Naive B cell (primary cell): ENCODE results near the gene PTGES2. TPM values are rescaled to one million over a fixed set of nuclear protein-coding genes. Genes with fewer than 3 reads are reported as not detected.
A peak's percentile ranks its signal among the peaks of the same experiment; 100 is the strongest.

ENCODE experiments used
- ATAC-seq, 2 donors: fragments of 150-1000 bp; cut with Tn5 transposase; 2 replicates each; pipeline ENCODE4 v1.10.0; 2021; ENCODE audit warnings: low read depth in 2 of 2, mild to moderate bottlenecking in 2 of 2, moderate library complexity in 2 of 2
- DNase-seq: peaks from one replicate; pipeline ENCODE4 v3.0.0; 2022
- H3K27ac Mint-ChIP-seq, 6 donors: one replicate each; pipeline ENCODE4 v1.8.0; 2020 to 2022; ENCODE audit warnings: mild to moderate bottlenecking in 6 of 6, mixed read lengths in 6 of 6, moderate library complexity in 5 of 6, inconsistent platforms in 2 of 6
- H3K27me3 Mint-ChIP-seq, 3 donors: one replicate each; pipeline ENCODE4 v1.8.0; 2021 to 2022; ENCODE audit warnings: mixed read lengths in 3 of 3, mild to moderate bottlenecking in 1 of 3
- H3K36me3 Mint-ChIP-seq, 2 donors: one replicate each; pipeline ENCODE4 v1.8.0; 2020 to 2022; ENCODE audit warnings: mixed read lengths in 2 of 2, inconsistent platforms in 1 of 2, mild to moderate bottlenecking in 1 of 2
- H3K4me1 Mint-ChIP-seq, 3 donors: one replicate each; pipeline ENCODE4 v1.8.0; 2020 to 2022; ENCODE audit warnings: mixed read lengths in 3 of 3, inconsistent platforms in 1 of 3, mild to moderate bottlenecking in 1 of 3, moderate library complexity in 1 of 3
- H3K4me3 Mint-ChIP-seq, 8 donors: one replicate each; pipeline ENCODE4 v1.8.0; 2020 to 2022; ENCODE audit warnings: mild to moderate bottlenecking in 8 of 8, mixed read lengths in 8 of 8, moderate library complexity in 8 of 8, inconsistent platforms in 2 of 8
- H3K9me3 Mint-ChIP-seq, 7 donors: one replicate each; pipeline ENCODE4 v1.8.0; 2020 to 2022; ENCODE audit warnings: mixed read lengths in 7 of 7, mild to moderate bottlenecking in 5 of 7, inconsistent platforms in 2 of 7, moderate library complexity in 1 of 7
- polyA plus RNA-seq, 6 donors: library from polyadenylated mRNA; unstranded; fragments of 300-500 nt; fragmentation: Illumina TruSeq; gene quantifications; one replicate each; pipeline ENCODE4 v1.2.3, GENCODE V29; 2021; ENCODE audit warnings: low read depth in 6 of 6

Gene PTGES2
- polyA plus RNA-seq, result 10 to 100 TPM; 31.1 to 63.8 (median 40.8) TPM

DNA sequence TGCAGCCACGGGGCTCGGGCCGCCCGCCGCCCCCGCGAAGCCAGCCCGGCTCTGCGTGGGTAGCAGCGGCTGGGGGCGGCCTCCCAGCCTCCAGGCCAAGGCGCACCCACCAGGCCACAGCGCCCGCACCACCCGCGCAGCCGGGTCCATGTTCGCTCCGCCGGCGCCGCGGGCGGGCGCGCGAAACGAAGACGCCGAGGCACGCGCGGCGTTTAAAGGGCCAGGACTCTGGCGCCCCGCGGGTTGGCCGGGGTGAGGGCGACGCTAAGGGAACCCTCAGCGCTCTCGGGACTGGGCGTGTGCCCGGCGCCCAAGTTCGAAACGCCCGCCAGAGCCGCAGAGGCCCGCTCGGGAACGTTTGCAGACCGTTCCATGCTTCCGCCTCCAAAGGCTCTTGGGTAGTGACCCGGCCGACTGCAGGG lies at the start of gene PTGES2:
Gene PTGES2 (minus strand): TSS at position 162 of the 422 bp plus-strand sequence. CDS start 12 bp downstream, at position 150.
- peaks cover 0 to 4% (median 2%) of the 10 kb centered on the region in 3 donors for H3K27me3 Mint-ChIP-seq
- H3K4me3 Mint-ChIP-seq, result peak within 1 kb of the TSS; percentile 93 to 100 (median 98)
- H3K9me3 Mint-ChIP-seq, result no peaks in the 10 kb centered on the region
- no peaks in the 10 kb centered on the region for H3K36me3 Mint-ChIP-seq
- peak within 1 kb of the TSS; percentile 98 to 100 (median 100) for H3K27ac Mint-ChIP-seq
- ATAC-seq (peak; percentile 73), DNase-seq (peak; percentile 87)
- H3K4me1 Mint-ChIP-seq, result peaks cover 26 to 35% (median 27%) of the 10 kb centered on the region in 3 donors

DNA sequence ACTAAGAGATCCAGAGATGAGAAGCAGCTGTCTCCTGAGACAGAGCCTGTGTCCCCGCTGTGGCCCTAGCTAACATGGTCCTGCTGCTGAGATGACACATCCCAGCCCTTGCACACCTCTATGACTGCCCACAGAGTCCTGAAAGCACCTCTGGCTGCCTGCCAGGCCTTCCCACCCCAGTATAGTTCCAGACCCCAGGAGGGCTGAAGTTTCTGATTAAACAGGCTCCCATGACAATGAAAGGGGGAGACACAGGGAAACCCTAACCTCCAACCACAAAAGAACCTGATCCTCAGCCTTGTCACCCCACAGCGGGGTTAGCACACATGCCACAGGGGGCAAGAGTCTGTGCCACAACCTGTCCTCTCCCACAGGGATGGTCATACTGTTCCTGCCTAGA lies 48.2 kb upstream of the PTGES2 start:
- DNase-seq, result no peak
- Mint-ChIP-seq H3K9me3 (peaks cover 0 to 2% (median 0%) of the 10 kb centered on the region in 7 donors), H3K27me3 (no peaks in the 10 kb centered on the region), H3K27ac (peak overlapping the region in 1 of 6 donors; percentile 26), H3K4me3 (no peak overlapping the region), H3K36me3 (no peaks in the 10 kb centered on the region), H3K4me1 (no peaks in the 10 kb centered on the region)
- no peak for ATAC-seq

DNA sequence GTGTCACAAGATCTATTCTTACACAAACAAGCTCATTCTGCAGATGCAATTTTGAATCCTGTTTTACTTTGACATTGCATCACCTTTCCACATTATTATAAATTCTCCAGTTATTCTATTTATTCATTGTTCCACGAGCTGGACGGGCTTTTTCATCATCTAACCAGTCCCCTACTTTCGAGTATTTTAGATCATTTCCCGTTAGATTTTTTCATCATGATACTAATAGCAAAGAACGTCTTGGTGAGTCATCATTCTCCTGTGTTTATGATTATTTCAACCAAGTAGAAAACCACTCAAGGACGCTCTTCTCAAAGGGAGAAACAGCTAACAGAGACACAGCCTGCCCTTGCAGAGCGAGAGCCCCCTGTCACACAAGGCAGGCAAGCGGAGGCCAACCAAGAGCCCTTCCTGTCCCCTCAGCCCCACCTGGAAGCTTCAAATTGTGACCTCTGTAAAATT lies 47.6 kb upstream of the PTGES2 start:
- H3K4me1 Mint-ChIP-seq, result no peaks in the 10 kb centered on the region
- H3K27ac Mint-ChIP-seq, result peak overlapping the region in 1 of 6 donors; percentile 39
- DNase-seq, result no peak
- H3K4me3 Mint-ChIP-seq, result peak overlapping the region in 1 of 8 donors; percentile 52
- no peaks in the 10 kb centered on the region for H3K36me3 Mint-ChIP-seq
- peaks cover 0 to 2% (median 0%) of the 10 kb centered on the region in 7 donors for H3K9me3 Mint-ChIP-seq
- H3K27me3 Mint-ChIP-seq, result no peaks in the 10 kb centered on the region
- no peak for ATAC-seq

DNA sequence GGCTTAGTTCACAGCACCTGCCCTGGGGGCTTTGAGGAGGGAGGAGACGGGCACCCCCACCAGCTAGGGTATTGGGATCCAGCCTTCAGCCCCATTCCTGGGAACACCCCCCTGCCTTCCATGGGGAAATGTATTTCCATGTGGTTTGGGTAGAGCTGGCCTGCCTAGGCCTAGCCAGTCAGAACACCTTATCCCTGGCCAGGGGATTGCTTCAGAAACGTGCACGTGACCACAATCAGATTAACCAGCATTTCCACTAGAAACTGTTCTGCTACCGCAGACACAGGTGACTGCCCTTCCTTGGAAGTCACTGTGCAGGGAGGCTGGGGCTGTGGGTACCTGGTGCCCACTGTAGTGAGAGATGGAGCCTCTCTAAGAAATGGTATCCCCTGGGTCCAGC lies 46.5 kb upstream of the PTGES2 start:
- Mint-ChIP-seq H3K9me3 (no peaks in the 10 kb centered on the region), H3K27me3 (no peaks in the 10 kb centered on the region), H3K4me1 (peaks cover 0 to 2% (median 0%) of the 10 kb centered on the region in 3 donors), H3K27ac (peak overlapping the region in 1 of 6 donors; percentile 51), H3K36me3 (peaks cover 0 to 8% of the 10 kb centered on the region in 2 donors), H3K4me3 (no peak overlapping the region)
- no peak for DNase-seq
- ATAC-seq, result no peak

DNA sequence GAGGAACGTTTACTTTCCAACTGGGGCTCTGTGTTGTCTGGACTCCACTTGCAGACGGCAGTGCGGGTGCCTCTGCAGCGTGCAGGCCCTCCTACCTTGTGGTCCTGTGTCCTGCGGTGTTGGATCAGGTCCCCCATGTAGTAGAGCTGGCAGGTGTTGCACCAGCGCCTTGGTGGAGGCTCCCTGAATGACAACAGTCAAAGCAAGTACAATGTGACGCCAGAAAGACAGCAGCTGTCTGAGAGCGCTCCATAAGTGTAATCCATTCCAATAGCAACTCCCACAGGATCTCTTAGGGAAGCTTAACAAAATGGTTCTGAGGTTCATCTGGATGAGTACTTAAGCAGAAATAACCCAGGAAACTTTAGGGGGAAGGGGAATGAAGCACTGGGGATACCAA lies 42.4 kb upstream of the PTGES2 start:
- no peak overlapping the region for H3K4me3 Mint-ChIP-seq
- peaks cover 5 to 28% of the 10 kb centered on the region in 2 donors for H3K36me3 Mint-ChIP-seq
- ATAC-seq (no peak), DNase-seq (no peak)
- no peaks in the 10 kb centered on the region for H3K27me3 Mint-ChIP-seq
- H3K27ac Mint-ChIP-seq, result peak overlapping the region in 1 of 6 donors; percentile 45
- peaks cover 0 to 8% (median 4%) of the 10 kb centered on the region in 3 donors for H3K4me1 Mint-ChIP-seq
- H3K9me3 Mint-ChIP-seq, result no peaks in the 10 kb centered on the region

DNA sequence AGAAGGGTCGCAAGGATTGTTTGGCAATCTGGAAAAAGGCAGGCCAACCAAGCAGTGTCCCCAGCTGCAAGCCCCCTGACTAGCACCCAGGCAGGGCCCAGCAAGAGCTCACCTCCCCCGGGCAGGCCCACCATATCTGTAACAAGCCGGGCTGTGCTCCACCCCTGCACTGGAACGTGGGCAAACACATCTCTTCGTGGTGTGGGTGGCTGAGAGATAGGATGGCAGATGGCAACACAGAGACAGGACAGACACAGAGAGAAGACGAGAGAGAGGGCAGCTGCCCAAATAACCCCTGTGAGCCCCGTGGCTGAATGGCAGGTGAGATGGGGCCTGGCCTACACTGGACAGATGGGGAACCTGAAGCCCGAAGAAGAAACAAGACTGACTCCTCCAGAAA lies 42.0 kb upstream of the PTGES2 start:
- Mint-ChIP-seq H3K36me3 (peaks cover 5 to 28% of the 10 kb centered on the region in 2 donors), H3K27ac (peak overlapping the region in 1 of 6 donors; percentile 72), H3K27me3 (no peaks in the 10 kb centered on the region), H3K9me3 (no peaks in the 10 kb centered on the region), H3K4me1 (peaks cover 0 to 8% (median 4%) of the 10 kb centered on the region in 3 donors), H3K4me3 (no peak overlapping the region)
- DNase-seq, result no peak
- ATAC-seq, result no peak

DNA sequence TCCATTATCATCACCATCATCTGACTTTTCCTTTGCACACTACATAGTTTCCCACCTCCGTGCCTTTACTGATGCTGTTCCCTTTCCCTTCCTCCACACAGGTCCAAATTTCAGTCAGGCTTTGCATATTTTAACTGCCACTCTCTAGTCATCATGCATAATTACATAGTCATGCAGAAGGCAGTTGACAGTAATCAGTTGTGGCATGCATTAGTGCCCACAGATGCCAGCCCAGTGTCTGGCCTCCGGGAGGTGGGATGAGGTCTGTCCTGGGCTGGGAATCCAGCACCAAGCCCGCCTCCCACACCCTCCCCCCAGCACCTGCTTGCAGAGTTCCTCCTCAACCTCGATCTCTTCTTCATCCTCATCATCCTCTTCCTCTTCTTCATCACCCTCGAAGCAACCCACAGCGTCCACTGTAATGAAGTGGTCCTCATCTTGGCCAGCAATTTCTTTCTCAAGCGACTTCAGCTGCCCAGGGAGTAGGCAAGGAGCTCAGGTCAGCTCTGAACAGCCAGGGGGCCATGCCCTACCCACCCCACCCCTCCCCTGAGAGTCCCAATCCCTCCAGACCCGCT lies 41.3 kb upstream of the PTGES2 start:
- Mint-ChIP-seq H3K27ac (peak overlapping the region in 1 of 6 donors; percentile 20), H3K36me3 (peaks cover 5 to 28% of the 10 kb centered on the region in 2 donors), H3K4me3 (no peak overlapping the region), H3K27me3 (no peaks in the 10 kb centered on the region), H3K4me1 (peaks cover 0 to 8% (median 4%) of the 10 kb centered on the region in 3 donors), H3K9me3 (no peaks in the 10 kb centered on the region)
- ATAC-seq (no peak), DNase-seq (no peak)

DNA sequence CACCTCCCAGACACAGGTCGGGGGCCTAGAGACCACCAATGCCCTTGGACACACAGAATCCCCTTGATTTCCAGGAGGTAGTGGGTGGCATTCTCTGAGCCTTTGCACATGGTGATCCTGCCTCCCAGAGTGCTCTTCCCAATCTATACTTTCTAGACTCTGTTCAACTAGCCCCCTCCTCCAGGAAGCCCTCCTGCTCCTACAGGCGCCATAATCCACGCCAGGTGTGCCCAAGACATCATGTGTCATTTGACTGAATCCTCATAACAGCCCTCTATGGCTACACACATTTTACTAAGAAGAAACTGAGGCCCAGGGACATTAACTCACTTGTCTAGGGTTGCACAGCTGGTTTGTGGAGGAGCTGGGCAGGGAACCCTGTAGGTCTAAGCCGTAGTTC lies 39.7 kb upstream of the PTGES2 start:
- H3K27me3 Mint-ChIP-seq, result no peaks in the 10 kb centered on the region
- no peak overlapping the region for H3K4me3 Mint-ChIP-seq
- H3K4me1 Mint-ChIP-seq, result peaks cover 7 to 14% (median 11%) of the 10 kb centered on the region in 3 donors
- H3K27ac Mint-ChIP-seq, result no peak overlapping the region
- ATAC-seq (no peak), DNase-seq (no peak)
- no peaks in the 10 kb centered on the region for H3K9me3 Mint-ChIP-seq
- peaks cover 5 to 28% of the 10 kb centered on the region in 2 donors for H3K36me3 Mint-ChIP-seq

DNA sequence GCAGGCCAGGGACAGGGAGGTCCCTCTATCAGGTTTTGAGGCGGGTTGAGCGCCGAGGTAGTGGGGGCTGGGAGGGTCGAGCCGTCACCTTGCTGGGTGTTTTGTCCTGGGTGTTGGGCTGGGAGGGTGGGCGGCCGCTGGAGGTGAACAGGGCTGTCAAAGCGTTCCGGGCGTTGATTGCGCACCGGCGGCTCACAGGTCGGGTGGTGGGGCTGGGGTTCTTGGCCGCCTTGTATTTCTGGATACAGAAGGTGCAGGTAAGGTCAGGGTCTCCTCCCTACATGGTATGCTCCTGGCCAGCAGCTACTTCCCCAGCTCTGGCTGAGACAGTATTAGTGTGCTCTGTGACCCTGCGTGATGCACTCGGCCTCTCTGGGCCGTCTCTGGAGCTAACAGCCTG lies 38.6 kb upstream of the PTGES2 start:
- no peaks in the 10 kb centered on the region for H3K27me3 Mint-ChIP-seq
- peaks cover 5 to 28% of the 10 kb centered on the region in 2 donors for H3K36me3 Mint-ChIP-seq
- peaks cover 10 to 19% (median 12%) of the 10 kb centered on the region in 3 donors for H3K4me1 Mint-ChIP-seq
- ATAC-seq (no peak), DNase-seq (no peak)
- no peak overlapping the region for H3K4me3 Mint-ChIP-seq
- no peak overlapping the region for H3K27ac Mint-ChIP-seq
- H3K9me3 Mint-ChIP-seq, result no peaks in the 10 kb centered on the region

DNA sequence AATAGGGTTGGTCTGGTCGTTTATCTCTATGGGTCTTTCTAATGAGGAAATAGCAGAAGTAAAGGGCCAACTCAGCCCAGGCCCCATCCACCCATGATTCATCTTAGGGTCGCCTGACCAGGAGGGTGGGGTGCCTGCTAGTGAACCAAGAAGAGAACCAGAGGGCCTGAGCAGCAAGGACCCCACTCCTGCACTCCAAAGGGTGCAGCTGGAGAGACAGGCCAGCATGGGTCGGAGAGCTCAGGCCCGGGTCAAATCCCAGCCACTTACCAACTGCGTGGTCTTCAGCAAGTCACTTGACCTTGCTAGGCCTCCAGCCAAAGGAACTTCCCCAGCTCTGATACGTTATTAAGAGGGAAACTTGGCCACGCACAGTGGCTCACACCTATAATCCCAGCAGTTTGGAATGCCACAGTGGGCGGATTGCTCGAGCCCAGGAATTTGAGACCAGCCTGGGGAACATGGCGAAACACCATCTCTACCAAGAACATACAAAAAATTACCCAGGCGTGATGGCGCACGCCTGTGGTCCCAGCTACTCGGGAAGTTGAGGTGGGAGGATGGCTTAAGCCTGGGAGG lies 36.9 kb upstream of the PTGES2 start:
- H3K36me3 Mint-ChIP-seq, result peaks cover 5 to 24% of the 10 kb centered on the region in 2 donors
- H3K4me3 Mint-ChIP-seq, result no peak overlapping the region
- peaks cover 12 to 25% (median 16%) of the 10 kb centered on the region in 3 donors for H3K4me1 Mint-ChIP-seq
- H3K27ac Mint-ChIP-seq, result peak overlapping the region in 2 of 6 donors; percentile 27 to 29
- H3K9me3 Mint-ChIP-seq, result no peaks in the 10 kb centered on the region
- no peaks in the 10 kb centered on the region for H3K27me3 Mint-ChIP-seq
- ATAC-seq, result no peak
- DNase-seq, result no peak

DNA sequence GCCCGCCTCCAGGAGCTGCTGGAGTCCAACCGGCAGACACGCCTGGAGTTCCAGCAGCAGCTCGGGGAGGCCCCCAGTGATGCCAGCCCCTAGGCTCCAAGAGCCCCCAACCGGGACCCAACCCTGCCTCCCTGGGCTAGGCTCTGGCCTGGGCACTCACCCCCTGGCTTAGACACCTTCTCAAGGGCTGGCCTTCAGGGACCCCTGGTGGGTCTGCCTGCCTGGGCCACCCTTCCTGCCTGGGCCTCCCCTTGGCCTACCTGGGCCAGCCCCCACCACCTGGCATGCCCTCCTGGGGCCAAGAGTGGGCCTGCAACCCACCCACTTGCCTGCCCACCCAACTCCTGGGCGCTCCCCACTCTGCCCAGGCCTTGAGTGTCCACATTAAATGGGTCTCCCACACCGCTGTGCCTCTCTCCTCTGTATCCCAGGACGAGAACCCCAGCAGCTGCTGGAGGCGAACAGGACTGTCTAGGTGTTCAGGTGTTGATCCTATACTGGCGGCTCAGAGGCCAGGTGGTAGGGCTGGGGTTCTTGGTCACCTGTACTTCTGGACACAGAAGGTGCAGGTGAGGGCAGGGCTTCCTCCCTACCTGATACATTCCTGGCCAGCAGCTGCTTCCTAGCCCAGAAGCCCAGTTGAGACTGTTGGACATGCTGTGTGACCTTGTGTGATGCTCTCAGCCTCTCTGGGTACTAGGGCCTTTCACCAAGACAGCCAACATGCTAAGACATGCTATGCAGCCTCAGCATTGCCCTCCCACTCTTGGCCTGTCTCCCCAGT lies 36.2 kb upstream of the PTGES2 start:
- no peak overlapping the region for H3K27ac Mint-ChIP-seq
- peaks cover 15 to 24% (median 18%) of the 10 kb centered on the region in 3 donors for H3K4me1 Mint-ChIP-seq
- no peaks in the 10 kb centered on the region for H3K9me3 Mint-ChIP-seq
- ATAC-seq, result no peak
- DNase-seq, result no peak
- H3K27me3 Mint-ChIP-seq, result no peaks in the 10 kb centered on the region
- H3K36me3 Mint-ChIP-seq, result peaks cover 3 to 17% of the 10 kb centered on the region in 2 donors
- H3K4me3 Mint-ChIP-seq, result no peak overlapping the region

DNA sequence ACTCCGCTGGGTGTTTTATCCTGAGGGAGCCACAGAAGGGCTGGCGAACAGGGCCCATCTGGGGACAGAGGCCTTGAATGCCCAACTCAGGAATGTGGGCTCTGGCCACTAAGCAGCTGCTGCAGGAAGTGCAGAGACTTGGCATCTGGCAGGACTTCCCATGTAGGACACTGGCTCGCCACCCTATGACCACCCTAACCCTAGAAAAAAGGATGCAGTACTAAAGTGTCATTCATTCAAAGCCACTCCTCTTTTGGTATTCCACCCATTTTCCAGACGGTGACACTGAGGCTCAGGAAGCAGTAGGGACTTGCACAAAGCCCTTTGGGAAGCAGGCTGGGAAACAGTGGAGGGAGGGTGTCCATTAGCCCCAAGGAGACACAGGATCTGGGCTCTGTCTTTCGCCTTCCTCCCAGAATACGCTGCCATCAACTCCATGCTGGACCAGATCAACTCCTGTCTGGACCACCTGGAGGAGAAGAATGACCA lies 35.5 kb upstream of the PTGES2 start:
- DNase-seq (no peak), ATAC-seq (no peak)
- Mint-ChIP-seq H3K36me3 (peaks cover 0 to 15% of the 10 kb centered on the region in 2 donors), H3K9me3 (no peaks in the 10 kb centered on the region), H3K27me3 (no peaks in the 10 kb centered on the region), H3K4me3 (peak overlapping the region in 2 of 8 donors; percentile 54 to 78), H3K27ac (peak overlapping the region in 1 of 6 donors; percentile 32), H3K4me1 (peaks cover 15 to 20% (median 18%) of the 10 kb centered on the region in 3 donors)
